PC-9 (cell line): ENCODE data around the gene PRDM10. TPM values are rescaled to one million over a fixed set of nuclear protein-coding genes. Genes with fewer than 3 reads are reported as not detected.

Experiments
- BruUV-seq: library from RNA; stranded (reverse); fragments of 400-500 nt; replicated peaks from 2 replicates; lab custom pipeline; 2021; lab: Mats Ljungman, UMichigan
- CTCF ChIA-PET: fragments of 300-600 bp; sonication (Branson Sonifier 250); formaldehyde crosslinking; loops from one replicate; lab custom pipeline; 2022; ENCODE audit warnings: antibody characterized with exemption; lab: Charles Lee
- POLR2A ChIA-PET: fragments of 300-600 bp; sonication (Branson Sonifier 250); formaldehyde crosslinking; loops from one replicate; lab custom pipeline; 2022; ENCODE audit warnings: antibody characterized with exemption; ENCODE audit not compliant: unreplicated experiment; lab: Charles Lee
- DNase-seq, 2 experiments: peaks; one replicate each; pipeline versions ENCODE4 v3.0.0 to v3.0.0-alpha.2; 2015 to 2022; ENCODE audit warnings: mixed read lengths in 1 of 2
- H2AFZ ChIP-seq: fragments of 200-600 bp; sonication (generic); 2 replicates; pipeline ENCODE4 v1.8.1; 2017; ENCODE audit warnings: antibody characterized with exemption
- H3F3A ChIP-seq: fragments of 200-600 bp; sonication (generic); 2 replicates; pipeline ENCODE4 v1.8.1; 2017; ENCODE audit warnings: antibody characterized with exemption, mild to moderate bottlenecking, low read depth; ENCODE audit not compliant: insufficient read depth
- H3K27ac ChIP-seq: fragments of 200-600 bp; sonication (generic); 2 replicates; pipeline ENCODE4 v1.6.1; 2016; ENCODE audit warnings: mixed run types
- H3K27me3 ChIP-seq: fragments of 200-600 bp; sonication (generic); 2 replicates; pipeline ENCODE4 v1.6.1; 2016; ENCODE audit warnings: low read depth, mixed run types; ENCODE audit not compliant: insufficient read depth
- H3K36me3 ChIP-seq: fragments of 200-600 bp; sonication (generic); 2 replicates; pipeline ENCODE4 v1.6.1; 2016; ENCODE audit warnings: low read depth, mixed run types
- H3K4me1 ChIP-seq: fragments of 200-600 bp; sonication (generic); replicated peaks from 2 replicates; pipeline ENCODE4 v1.6.1; 2016; ENCODE audit warnings: mixed run types; ENCODE audit not compliant: insufficient read depth
- H3K4me2 ChIP-seq: fragments of 200-600 bp; sonication (generic); 2 replicates; pipeline ENCODE4 v1.6.1; 2017; ENCODE audit warnings: mixed run types
- H3K4me3 ChIP-seq: fragments of 200-600 bp; sonication (generic); 2 replicates; pipeline ENCODE4 v1.6.1; 2016; ENCODE audit warnings: mixed run types
- H3K79me2 ChIP-seq: fragments of 200-600 bp; sonication (generic); 2 replicates; pipeline ENCODE4 v1.6.1; 2017; ENCODE audit warnings: low read depth, mixed run types
- H3K9me2 ChIP-seq: fragments of 200-600 bp; sonication (generic); 2 replicates; pipeline ENCODE4 v1.8.1; 2017; ENCODE audit warnings: mild to moderate bottlenecking; ENCODE audit not compliant: insufficient read depth
- H3K9me3 ChIP-seq: fragments of 200-600 bp; sonication (generic); 2 replicates; pipeline ENCODE4 v1.8.1; 2016; ENCODE audit warnings: low read depth; ENCODE audit not compliant: insufficient read depth
- H4K20me1 ChIP-seq: fragments of 200-600 bp; sonication (generic); 2 replicates; pipeline ENCODE4 v1.8.1; 2017; ENCODE audit not compliant: insufficient read depth
- EZH2 ChIP-seq: fragments of 200-600 bp; sonication (generic); IDR thresholded peaks from 2 replicates; pipeline ENCODE4 v1.8.0; 2017; ENCODE audit warnings: antibody characterized with exemption, low read depth
- intact Hi-C: fragments of 100-400 bp; cut with micrococcal nuclease; formaldehyde crosslinking; loops from one replicate; pipeline ENCODE4 v1.10.0; 2022; ENCODE audit not compliant: unreplicated experiment
- total RNA-seq: library from RNA; stranded (reverse); gene quantifications from 2 replicates; pipeline ENCODE4 v1.2.3, GENCODE V29; 2021
- TF ChIP-seq, protein P1 (sequence below): fragments of 200-600 bp; sonication (generic); conservative IDR thresholded peaks from 2 replicates; pipeline ENCODE4 v1.6.1; 2017; ENCODE audit warnings: mixed run types, antibody characterized with exemption, mild to moderate bottlenecking, moderate library complexity

The PRDM10 gene
- total RNA-seq, 1 experiment from 2014 or later, result 14.6 TPM

DNA sequence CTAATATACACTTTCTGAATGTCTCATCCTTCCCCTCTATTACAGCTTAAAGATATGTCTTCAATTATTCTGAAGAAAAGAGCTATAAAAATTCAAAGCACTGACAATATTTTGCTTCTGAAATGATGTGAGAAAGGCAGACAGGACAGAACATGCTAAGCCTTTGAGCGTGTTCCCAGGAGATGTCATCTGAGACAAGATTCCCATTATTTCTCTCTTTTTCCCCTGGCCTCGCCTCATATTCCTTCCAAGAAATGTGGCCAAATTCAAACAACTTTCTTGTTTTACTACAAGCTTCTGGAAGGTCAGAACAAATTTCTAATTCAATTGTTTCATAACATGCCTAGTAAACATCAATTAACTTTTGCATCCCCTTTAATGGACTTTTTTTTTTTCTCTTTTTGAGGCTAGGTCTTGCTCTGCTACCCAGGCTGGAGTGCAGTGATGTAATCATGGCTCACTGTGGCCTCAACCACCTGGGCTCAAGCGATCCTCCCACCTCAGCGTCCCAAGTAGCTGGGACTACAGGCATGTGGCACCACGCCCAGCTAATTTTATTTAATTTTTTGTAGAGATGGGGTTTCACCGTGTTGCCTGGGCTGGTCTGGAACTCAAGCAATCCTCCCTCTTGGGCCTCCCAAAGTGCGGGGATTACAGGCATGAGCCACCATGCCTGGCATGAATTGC, 70.1 kb downstream of the PRDM10 start:
- BruUV-seq, result no TSS peak
- no peaks in the 10 kb centered on the region for H3K9me2 ChIP-seq
- H3K4me2 ChIP-seq, result no peak overlapping the region
- H3K79me2 ChIP-seq, result no peaks in the 10 kb centered on the region
- peaks cover 21% of the 10 kb centered on the region for H3K4me1 ChIP-seq
- no peak for TF ChIP-seq EZH2
- TF ChIP-seq, protein P1, sequence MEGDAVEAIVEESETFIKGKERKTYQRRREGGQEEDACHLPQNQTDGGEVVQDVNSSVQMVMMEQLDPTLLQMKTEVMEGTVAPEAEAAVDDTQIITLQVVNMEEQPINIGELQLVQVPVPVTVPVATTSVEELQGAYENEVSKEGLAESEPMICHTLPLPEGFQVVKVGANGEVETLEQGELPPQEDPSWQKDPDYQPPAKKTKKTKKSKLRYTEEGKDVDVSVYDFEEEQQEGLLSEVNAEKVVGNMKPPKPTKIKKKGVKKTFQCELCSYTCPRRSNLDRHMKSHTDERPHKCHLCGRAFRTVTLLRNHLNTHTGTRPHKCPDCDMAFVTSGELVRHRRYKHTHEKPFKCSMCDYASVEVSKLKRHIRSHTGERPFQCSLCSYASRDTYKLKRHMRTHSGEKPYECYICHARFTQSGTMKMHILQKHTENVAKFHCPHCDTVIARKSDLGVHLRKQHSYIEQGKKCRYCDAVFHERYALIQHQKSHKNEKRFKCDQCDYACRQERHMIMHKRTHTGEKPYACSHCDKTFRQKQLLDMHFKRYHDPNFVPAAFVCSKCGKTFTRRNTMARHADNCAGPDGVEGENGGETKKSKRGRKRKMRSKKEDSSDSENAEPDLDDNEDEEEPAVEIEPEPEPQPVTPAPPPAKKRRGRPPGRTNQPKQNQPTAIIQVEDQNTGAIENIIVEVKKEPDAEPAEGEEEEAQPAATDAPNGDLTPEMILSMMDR, result no peak
- no peaks in the 10 kb centered on the region for H3K27me3 ChIP-seq
- ChIA-PET POLR2A (interaction anchor here (0.6 kb wide), 1 partner anchor 1063 kb away, joined by 5 read pairs; no protein-coding TSS in a partner anchor), CTCF (no interaction called here)
- H3K36me3 ChIP-seq, result 0 out of 2 replicates have a peak, but pooled peaks cover 1% of the 10 kb centered on the region
- no peak overlapping the region for H3K27ac ChIP-seq
- peaks cover 21% of the 10 kb centered on the region for H3F3A ChIP-seq
- DNase-seq, result no peak
- no peaks in the 10 kb centered on the region for H4K20me1 ChIP-seq
- H3K4me3 ChIP-seq, result no peak overlapping the region
- H3K9me3 ChIP-seq, result no peaks in the 10 kb centered on the region
- H2AFZ ChIP-seq, result no peak overlapping the region
- intact Hi-C loops, result no loop called here

DNA sequence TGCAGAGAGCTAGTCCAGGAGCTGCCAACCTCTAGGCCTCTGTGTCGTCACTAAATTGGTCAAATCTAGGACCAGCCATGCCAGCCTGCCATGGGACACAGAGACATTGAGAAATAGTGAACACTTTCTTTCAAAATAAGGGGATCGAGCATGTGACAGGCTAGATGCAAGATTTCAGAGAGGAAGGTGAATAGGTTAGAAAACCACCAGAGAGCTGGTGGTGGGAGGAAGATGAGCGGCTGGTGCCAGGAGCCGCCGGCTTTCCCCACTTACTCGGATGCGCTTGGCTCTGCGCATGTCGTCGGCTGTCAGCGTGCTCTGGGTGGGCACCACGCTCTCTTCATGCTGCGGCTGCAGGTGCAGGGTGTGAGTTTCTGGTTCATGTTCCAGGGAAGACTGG, 71.9 kb downstream of the PRDM10 start:
- no TSS peak for BruUV-seq
- TF ChIP-seq, protein P1, result no peak
- no peak for TF ChIP-seq EZH2
- Histone ChIP-seq H3F3A (peaks cover 18% of the 10 kb centered on the region), H4K20me1 (no peaks in the 10 kb centered on the region), H3K79me2 (no peaks in the 10 kb centered on the region), H3K9me3 (no peaks in the 10 kb centered on the region), H3K9me2 (no peaks in the 10 kb centered on the region), H2AFZ (no peak overlapping the region), H3K36me3 (0 out of 2 replicates have a peak, but pooled peaks cover 4% of the 10 kb centered on the region), H3K4me2 (peak overlapping the region; percentile 42; the same call in 1 of the 2 replicates), H3K4me3 (no peak overlapping the region), H3K27ac (peak overlapping the region; percentile 41), H3K4me1 (peaks cover 21% of the 10 kb centered on the region), H3K27me3 (no peaks in the 10 kb centered on the region)
- POLR2A ChIA-PET, result interaction anchor here (0.7 kb wide), 1 partner anchor 111 kb away, joined by 6 read pairs; no protein-coding TSS in a partner anchor
- intact Hi-C loops, result no loop called here
- DNase-seq, result no peak
- CTCF ChIA-PET, result no interaction called here

DNA sequence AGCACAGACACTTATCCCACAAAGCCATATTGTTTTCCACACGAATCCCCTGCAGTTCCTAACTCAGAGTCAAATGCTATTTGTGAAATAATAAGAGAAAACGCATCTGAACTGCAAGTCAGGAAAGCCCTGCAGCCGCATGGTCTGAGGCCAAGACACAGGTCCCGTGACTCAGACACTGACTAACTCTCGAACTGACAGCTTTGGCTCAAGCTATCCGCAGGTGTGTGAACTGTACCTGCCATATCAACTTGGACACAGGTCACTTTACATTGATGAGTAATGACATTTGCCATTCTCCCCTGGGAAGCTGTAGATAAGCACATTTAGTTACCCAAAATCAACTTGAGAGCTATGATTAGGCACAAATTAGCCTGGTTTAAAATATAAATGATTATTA, 72.3 kb downstream of the PRDM10 start:
- intact Hi-C loops, result no loop called here
- no TSS peak for BruUV-seq
- Histone ChIP-seq H3K27ac (peak overlapping the region; percentile 41), H2AFZ (no peak overlapping the region), H4K20me1 (no peaks in the 10 kb centered on the region), H3K9me2 (no peaks in the 10 kb centered on the region), H3K36me3 (0 out of 2 replicates have a peak, but pooled peaks cover 4% of the 10 kb centered on the region), H3K79me2 (no peaks in the 10 kb centered on the region), H3K9me3 (no peaks in the 10 kb centered on the region), H3F3A (peaks cover 18% of the 10 kb centered on the region), H3K4me1 (peaks cover 21% of the 10 kb centered on the region), H3K27me3 (no peaks in the 10 kb centered on the region), H3K4me2 (peak overlapping the region; percentile 42), H3K4me3 (no peak overlapping the region)
- ChIA-PET POLR2A (interaction anchor here (0.6 to 0.7 kb wide), 3 partner anchors 42 to 189 kb away, joined by 3 to 6 read pairs (median 4); no protein-coding TSS in a partner anchor), CTCF (no interaction called here)
- peak; percentile 34 to 89 for DNase-seq
- TF ChIP-seq, protein P1, result no peak
- no peak for TF ChIP-seq EZH2
